HG02588 (cell line): ENCODE results near the gene PCTP.

Source experiments
- ATAC-seq: cut with Tn5 transposase; IDR thresholded peaks from one replicate; pipeline ENCODE4 v1.9.1; 2021; ENCODE audit warnings: mild to moderate bottlenecking, moderate library complexity; ENCODE audit not compliant: unreplicated experiment

PCTP gene

GRCh38 chr17:55727275-55727674 is 23.6 kb upstream of the PCTP start:
- no peak for ATAC-seq

- no peak for ATAC-seq
Measured at GRCh38 chr17:55727920-55728319, 22.9 kb upstream of the PCTP start.

- no peak for ATAC-seq
Measured at GRCh38 chr17:55728361-55728760, 22.5 kb upstream of the PCTP start.

- ATAC-seq, result no peak
Measured at GRCh38 chr17:55728833-55729232, 22.0 kb upstream of the PCTP start.

- no peak for ATAC-seq
Measured at GRCh38 chr17:55729484-55729883, 21.4 kb upstream of the PCTP start.

- no peak for ATAC-seq
Measured at GRCh38 chr17:55730380-55730779, 20.5 kb upstream of the PCTP start.

GRCh38 chr17:55730808-55731207 is 20.0 kb upstream of the PCTP start:
- ATAC-seq, result no peak

GRCh38 chr17:55731586-55732250 is 19.1 kb upstream of the PCTP start:
- no peak for ATAC-seq

GRCh38 chr17:55734128-55734781 is 16.6 kb upstream of the PCTP start:
- ATAC-seq, result no peak

GRCh38 chr17:55735731-55736405 is 15.0 kb upstream of the PCTP start:
- no peak for ATAC-seq

- ATAC-seq, result no peak
Measured at GRCh38 chr17:55737976-55738501, 12.8 kb upstream of the PCTP start.

- ATAC-seq, result no peak
Measured at GRCh38 chr17:55740511-55741355, 10.1 kb upstream of the PCTP start.

- ATAC-seq, result no peak
Measured at GRCh38 chr17:55741356-55741700, 9.5 kb upstream of the PCTP start.

GRCh38 chr17:55742272-55743102 is 8.4 kb upstream of the PCTP start:
- no peak for ATAC-seq

- ATAC-seq, result no peak
Measured at GRCh38 chr17:55743103-55743679, 7.7 kb upstream of the PCTP start.

GRCh38 chr17:55745258-55745657 is 5.6 kb upstream of the PCTP start:
- no peak for ATAC-seq

GRCh38 chr17:55746466-55746865 is 4.4 kb upstream of the PCTP start:
- no peak for ATAC-seq

GRCh38 chr17:55747209-55747608 is 3.6 kb upstream of the PCTP start:
- ATAC-seq, result no peak

GRCh38 chr17:55748841-55749240 is 2.0 kb upstream of the PCTP start:
- no peak for ATAC-seq

GRCh38 chr17:55749985-55750384 is 866 bp upstream of the PCTP start:
- ATAC-seq, result no peak
